RWPE2 (cell line): Measurements from ENCODE around the gene RBMS3.

Source experiments
- ATAC-seq: fragments of 200-7000 bp; cut with Tn5 transposase; 3 replicates; pipeline ENCODE4 v1.9.1; 2021; ENCODE audit warnings: low read depth
- DNase-seq: peaks from one replicate; pipeline ENCODE4 v3.0.0-alpha.2; 2020; ENCODE audit warnings: low spot score
- H3K27ac ChIP-seq: fragments of 450-650 bp; 2 replicates; pipeline ENCODE4 v1.5.1; 2017; ENCODE audit warnings: mild to moderate bottlenecking; ENCODE audit not compliant: poor library complexity, severe bottlenecking
- H3K27me3 ChIP-seq: fragments of 250-450 bp; sonication (Bioruptor Pico); 2 replicates; pipeline ENCODE4 v1.5.1; 2021; ENCODE audit warnings: mild to moderate bottlenecking, moderate library complexity; ENCODE audit not compliant: insufficient read depth, poor library complexity, severe bottlenecking
- H3K36me3 ChIP-seq: fragments of 250-450 bp; sonication (Bioruptor Pico); 2 replicates; pipeline ENCODE4 v1.5.1; 2020; ENCODE audit warnings: low read depth, mild to moderate bottlenecking, moderate library complexity
- H3K4me1 ChIP-seq: fragments of 250-450 bp; sonication (Bioruptor Pico); 2 replicates; pipeline ENCODE4 v1.5.1; 2021; ENCODE audit warnings: mild to moderate bottlenecking, moderate library complexity; ENCODE audit not compliant: insufficient read depth, poor library complexity, severe bottlenecking
- H3K4me3 ChIP-seq: fragments of 250-450 bp; sonication (Bioruptor Pico); 2 replicates; pipeline ENCODE4 v1.5.1; 2021; ENCODE audit warnings: mild to moderate bottlenecking, moderate library complexity; ENCODE audit not compliant: severe bottlenecking
- H3K9me3 ChIP-seq: fragments of 250-450 bp; sonication (Bioruptor Pico); 2 replicates; pipeline ENCODE4 v1.5.1; 2021; ENCODE audit warnings: mild to moderate bottlenecking, moderate library complexity; ENCODE audit not compliant: severe bottlenecking
- TF ChIP-seq, protein P1 (sequence below): fragments of 450-650 bp; IDR thresholded peaks from one replicate; pipeline ENCODE4 v1.5.1; 2017; ENCODE audit warnings: mild to moderate bottlenecking, moderate library complexity; ENCODE audit not compliant: poor library complexity, severe bottlenecking

RBMS3 gene

DNA sequence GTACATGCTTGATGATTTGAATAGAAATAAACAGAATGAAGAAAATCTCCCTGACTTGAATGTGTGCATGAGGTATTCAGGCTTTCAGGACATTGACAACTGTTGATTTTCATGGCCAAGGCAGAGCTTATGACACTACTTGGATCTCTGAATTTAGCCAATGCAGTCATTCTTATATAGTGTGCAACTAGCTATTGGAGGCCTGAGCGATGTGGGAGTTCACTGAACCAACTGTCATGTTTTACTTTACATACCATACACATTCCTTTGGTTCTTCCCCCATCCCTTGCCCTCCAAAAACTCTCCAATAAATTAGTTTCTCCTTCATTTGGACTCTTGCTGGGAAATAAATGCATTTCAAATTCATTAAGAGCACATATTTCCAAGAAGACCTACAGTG lies 460.4 kb downstream of the RBMS3 start:
- ATAC-seq (no peak), DNase-seq (no peak)
- Histone ChIP-seq H3K27me3 (no peaks in the 10 kb centered on the region), H3K36me3 (no peaks in the 10 kb centered on the region), H3K4me1 (no peaks in the 10 kb centered on the region), H3K4me3 (no peak overlapping the region), H3K9me3 (no peaks in the 10 kb centered on the region), H3K27ac (no peak overlapping the region)
- TF ChIP-seq, protein P1, sequence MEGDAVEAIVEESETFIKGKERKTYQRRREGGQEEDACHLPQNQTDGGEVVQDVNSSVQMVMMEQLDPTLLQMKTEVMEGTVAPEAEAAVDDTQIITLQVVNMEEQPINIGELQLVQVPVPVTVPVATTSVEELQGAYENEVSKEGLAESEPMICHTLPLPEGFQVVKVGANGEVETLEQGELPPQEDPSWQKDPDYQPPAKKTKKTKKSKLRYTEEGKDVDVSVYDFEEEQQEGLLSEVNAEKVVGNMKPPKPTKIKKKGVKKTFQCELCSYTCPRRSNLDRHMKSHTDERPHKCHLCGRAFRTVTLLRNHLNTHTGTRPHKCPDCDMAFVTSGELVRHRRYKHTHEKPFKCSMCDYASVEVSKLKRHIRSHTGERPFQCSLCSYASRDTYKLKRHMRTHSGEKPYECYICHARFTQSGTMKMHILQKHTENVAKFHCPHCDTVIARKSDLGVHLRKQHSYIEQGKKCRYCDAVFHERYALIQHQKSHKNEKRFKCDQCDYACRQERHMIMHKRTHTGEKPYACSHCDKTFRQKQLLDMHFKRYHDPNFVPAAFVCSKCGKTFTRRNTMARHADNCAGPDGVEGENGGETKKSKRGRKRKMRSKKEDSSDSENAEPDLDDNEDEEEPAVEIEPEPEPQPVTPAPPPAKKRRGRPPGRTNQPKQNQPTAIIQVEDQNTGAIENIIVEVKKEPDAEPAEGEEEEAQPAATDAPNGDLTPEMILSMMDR: no peak

DNA sequence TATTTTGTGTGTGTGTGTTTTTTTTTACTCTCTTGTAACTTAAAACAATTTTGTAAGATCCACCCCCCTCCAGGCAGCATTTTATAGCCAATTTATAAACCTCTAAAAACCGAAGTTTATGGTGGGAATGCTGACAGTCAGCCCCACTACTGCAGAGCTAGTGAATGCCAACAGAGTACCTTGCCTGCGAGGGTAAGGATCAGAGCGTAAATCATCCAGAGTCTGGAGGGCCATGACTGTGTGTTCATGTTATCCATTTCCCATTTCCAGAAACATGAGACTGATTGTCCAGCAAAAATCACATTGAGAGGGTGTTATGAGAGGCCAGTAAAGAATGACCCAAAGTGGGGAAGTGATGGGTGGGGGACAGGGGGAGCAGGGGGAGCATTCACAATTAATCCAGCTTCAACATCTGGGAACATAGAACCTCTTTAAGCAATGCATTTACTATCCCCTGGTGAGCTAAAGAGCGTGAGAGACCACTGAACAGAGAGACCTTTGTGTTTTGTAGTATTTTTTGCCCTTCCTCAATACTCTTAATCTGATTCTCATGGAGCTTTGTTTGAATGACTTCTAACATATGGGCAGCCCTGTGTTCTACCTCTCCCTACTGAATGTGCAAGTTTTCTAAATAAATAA lies 464.5 kb downstream of the RBMS3 start:
- ATAC-seq (no peak), DNase-seq (no peak)
- H3K27ac ChIP-seq: no peak overlapping the region

DNA sequence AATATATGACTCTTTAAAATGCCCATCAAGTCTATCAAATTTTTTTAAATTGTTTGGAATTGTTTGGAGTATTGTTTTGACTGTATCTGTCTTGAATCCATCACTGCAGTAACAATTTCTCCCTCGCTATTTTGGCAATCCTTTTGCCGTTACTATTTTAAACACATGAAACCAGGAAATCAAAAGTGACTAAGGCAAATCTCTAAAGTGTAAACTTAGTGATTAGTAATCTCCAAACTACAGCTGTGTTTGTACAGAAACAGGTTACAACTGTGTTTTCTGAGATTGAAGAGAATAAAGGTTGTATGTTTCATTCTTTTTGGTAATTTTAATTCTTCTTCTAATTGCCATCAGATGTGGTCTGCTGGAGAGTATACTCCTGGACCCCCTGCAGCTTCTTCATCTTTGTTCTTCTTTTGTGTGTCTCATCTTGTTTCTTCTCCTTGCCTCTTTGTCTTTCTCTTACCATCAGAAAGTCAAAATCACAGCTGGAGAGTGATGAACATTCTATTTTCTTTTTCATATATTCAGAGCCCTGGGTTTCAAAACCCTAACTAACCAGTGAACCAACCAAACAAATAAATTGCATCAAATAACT lies 465.4 kb downstream of the RBMS3 start:
- no peak overlapping the region for H3K27ac ChIP-seq
- DNase-seq (no peak), ATAC-seq (no peak)
- H3K36me3 ChIP-seq: no peaks in the 10 kb centered on the region
- no peaks in the 10 kb centered on the region for H3K27me3 ChIP-seq
- H3K4me3 ChIP-seq: no peak overlapping the region
- peaks cover 6% of the 10 kb centered on the region for H3K4me1 ChIP-seq
- H3K9me3 ChIP-seq: no peaks in the 10 kb centered on the region
- TF ChIP-seq, protein P1: no peak

More for the DNA sequence above, 464.5 kb downstream of the RBMS3 start:
- H3K4me3 ChIP-seq: no peak overlapping the region
- TF ChIP-seq, protein P1: no peak
- H3K27me3 ChIP-seq: no peaks in the 10 kb centered on the region
- H3K4me1 ChIP-seq: peaks cover 6% of the 10 kb centered on the region
- H3K9me3 ChIP-seq: no peaks in the 10 kb centered on the region
- H3K36me3 ChIP-seq: no peaks in the 10 kb centered on the region

DNA sequence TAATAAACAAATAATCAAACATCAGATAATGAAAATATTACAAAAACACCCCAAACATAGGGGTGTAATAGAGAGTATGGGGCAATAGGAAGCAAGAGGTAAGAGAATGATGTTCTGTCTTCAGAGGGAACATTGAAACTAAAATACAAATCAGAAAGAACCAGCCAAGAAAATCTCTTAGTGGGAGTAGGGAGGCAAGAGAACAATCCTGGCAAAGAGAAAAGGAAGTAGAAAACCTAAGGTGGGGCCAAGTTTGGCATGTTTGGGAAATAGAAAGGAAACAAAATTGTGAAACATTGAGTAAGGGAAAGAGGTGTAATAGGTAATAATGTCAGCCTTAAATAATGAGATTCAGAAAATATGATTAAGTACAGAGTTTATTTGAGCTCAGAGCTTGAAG lies 467.1 kb downstream of the RBMS3 start:
- H3K27ac ChIP-seq: no peak overlapping the region
- ATAC-seq (no peak), DNase-seq (no peak)
- no peak overlapping the region for H3K4me3 ChIP-seq
- no peaks in the 10 kb centered on the region for H3K9me3 ChIP-seq
- no peaks in the 10 kb centered on the region for H3K36me3 ChIP-seq
- no peaks in the 10 kb centered on the region for H3K27me3 ChIP-seq
- TF ChIP-seq, protein P1: no peak
- peaks cover 6% of the 10 kb centered on the region for H3K4me1 ChIP-seq
